Stimulated activated naive CD8-positive, alpha-beta T cell treated with anti-CD3 and anti-CD28 coated beads, Interleukin-15, Interleukin-2, amounts not matched to agents 100 ng/mL and 50 ng/mL, for 24 hours (primary cell): ENCODE results near the gene ZNF418.

Experiments
- H3K27ac Mint-ChIP-seq: one replicate; pipeline ENCODE4 v1.8.0; 2021; ENCODE audit warnings: mild to moderate bottlenecking, mixed read lengths
- H3K27me3 Mint-ChIP-seq: one replicate; pipeline ENCODE4 v1.8.0; 2021; ENCODE audit warnings: mixed read lengths
- H3K36me3 Mint-ChIP-seq: one replicate; pipeline ENCODE4 v1.8.0; 2021; ENCODE audit warnings: low read depth, mixed read lengths
- H3K4me1 Mint-ChIP-seq: one replicate; pipeline ENCODE4 v1.8.0; 2021; ENCODE audit warnings: low read depth, mixed read lengths
- H3K4me3 Mint-ChIP-seq: one replicate; pipeline ENCODE4 v1.8.0; 2021; ENCODE audit warnings: mild to moderate bottlenecking, mixed read lengths
- H3K9me3 Mint-ChIP-seq: one replicate; pipeline ENCODE4 v1.8.0; 2021; ENCODE audit warnings: mixed read lengths

The ZNF418 gene

DNA sequence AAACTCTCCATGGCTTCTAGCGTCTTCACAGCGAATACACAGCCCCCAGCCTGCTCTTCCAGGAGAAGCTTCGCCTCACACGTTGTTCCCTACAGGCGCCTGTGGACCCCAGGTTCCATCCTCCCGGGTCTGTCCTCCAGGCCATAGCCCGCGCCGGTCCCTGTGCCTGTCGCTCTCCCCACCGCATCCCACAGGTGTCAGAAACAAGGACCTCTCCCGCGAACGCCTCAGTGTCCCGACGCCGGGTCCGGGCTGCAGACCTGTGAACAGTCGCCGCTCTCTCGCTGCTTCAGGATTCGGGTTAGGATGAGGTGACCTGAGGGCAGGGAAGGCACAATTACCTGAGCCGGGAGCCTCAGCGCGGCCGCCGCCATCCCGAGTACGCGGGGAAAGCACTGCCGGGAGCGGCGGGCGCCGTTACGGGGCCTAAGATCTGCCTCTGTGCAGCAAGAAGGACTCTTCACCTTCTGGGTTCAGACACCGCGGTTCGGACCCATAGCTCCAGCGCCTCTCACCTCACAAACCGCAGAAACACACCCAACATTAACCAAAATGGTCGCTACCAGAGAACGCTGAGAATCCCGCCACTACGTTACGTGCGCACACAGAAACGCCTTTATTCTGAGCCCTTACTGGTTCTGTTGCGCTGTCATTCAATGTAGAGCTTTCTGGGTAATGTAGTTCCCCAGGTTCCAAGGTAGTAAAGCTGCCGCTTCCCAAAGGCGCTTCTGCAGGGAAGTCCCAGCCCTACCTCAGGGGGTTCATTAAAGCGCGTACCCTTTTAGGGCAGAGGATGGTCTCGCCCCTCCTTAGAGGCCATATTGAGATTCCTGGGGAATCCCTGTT lies at the start of gene ZNF418:
ZNF418 (minus strand) TSS at position 583 of the 846 bp plus-strand sequence. CDS start 1,580 bp downstream, outside the sequence.
- Mint-ChIP-seq H3K4me1 (no peaks in the 10 kb centered on the region), H3K4me3 (peak within 1 kb of the TSS; percentile 82), H3K27ac (peak within 1 kb of the TSS; percentile 45), H3K27me3 (no peaks in the 10 kb centered on the region), H3K36me3 (peaks cover 76% of the 10 kb centered on the region), H3K9me3 (peaks cover 36% of the 10 kb centered on the region)

DNA sequence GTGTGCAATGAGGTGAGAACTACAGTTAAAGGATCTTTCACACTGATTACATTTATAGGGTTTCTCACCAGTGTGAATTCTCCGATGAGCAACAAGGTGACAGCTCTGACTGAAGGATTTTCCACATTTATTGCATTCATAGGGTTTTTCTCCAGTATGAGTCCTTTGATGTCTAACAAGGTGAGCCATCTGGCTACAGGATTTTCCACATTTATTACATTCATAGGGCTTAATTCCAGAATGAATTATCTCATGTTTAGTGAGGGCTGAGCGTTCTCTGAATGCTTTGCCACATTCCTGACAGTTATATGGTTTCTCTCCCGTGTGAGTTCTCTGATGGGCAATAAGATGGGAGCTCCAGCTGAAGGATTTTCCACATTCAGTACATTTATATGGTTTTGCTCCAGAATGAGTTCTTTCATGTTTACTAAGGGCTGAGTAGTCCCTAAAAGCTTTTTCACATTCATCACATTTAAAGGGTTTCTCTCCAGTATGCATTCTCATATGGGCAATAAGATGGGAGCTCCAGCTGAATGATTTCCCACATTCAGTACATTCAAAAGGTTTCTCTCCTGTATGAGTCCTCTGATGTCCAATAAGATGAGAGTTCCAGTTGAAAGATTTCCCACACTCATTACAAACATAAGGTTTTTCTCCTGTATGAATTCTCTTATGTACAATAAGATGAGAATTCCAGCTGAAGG lies 43.5 kb upstream of the ZNF418 start:
- H3K4me1 Mint-ChIP-seq, result no peaks in the 10 kb centered on the region
- H3K27me3 Mint-ChIP-seq, result no peaks in the 10 kb centered on the region
- peaks cover 90% of the 10 kb centered on the region for H3K36me3 Mint-ChIP-seq
- peaks cover 74% of the 10 kb centered on the region for H3K9me3 Mint-ChIP-seq
- no peak overlapping the region for H3K27ac Mint-ChIP-seq
- H3K4me3 Mint-ChIP-seq, result no peak overlapping the region

DNA sequence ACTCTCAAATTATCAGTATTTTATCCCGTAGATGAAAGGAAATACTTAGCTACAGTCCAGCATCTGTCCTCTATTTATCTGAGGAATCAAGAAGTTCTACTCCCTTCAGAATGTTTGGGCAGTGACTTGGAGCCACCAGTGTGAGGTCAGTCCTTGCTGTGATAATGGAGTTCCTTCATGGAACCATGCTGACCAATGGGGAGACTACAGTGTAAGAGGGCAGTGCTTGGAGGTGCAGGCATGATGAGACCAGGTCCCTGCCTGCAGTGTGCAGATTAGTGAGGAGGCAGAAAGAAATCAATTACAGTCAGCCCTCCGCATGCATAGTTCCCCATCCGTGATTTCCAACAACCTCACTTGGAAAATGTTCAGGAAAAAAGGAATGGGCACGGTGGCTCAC lies 39.2 kb upstream of the ZNF418 start, which contains the start of gene C19orf18:
C19orf18 (minus strand) TSS at position 101 of the 400 bp plus-strand sequence. CDS start 102 bp downstream, outside the sequence.
- H3K27ac Mint-ChIP-seq, result no peak within 1 kb of the TSS
- peaks cover 58% of the 10 kb centered on the region for H3K9me3 Mint-ChIP-seq
- peaks cover 71% of the 10 kb centered on the region for H3K36me3 Mint-ChIP-seq

DNA sequence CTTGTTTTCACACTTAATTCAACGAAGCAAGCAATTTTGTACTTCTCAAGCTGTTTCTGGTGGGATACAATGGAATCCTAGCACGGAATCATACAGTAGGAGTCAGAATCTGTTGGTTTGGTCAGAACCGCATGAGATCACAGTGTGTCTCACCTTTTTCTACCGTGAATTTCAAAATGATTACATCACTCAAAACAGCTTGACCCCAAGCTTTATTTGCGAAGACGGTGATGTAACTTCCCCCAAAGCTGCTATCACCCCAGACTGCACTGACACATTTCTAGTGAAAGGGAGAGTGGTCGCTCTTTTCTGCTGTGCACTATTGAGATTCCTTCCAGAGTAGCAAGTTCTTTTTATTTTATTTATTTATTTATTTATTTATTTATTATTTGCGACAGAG lies 29.6 kb upstream of the ZNF418 start:
- H3K27ac Mint-ChIP-seq, result no peak overlapping the region
- H3K4me1 Mint-ChIP-seq, result no peaks in the 10 kb centered on the region
- no peaks in the 10 kb centered on the region for H3K27me3 Mint-ChIP-seq
- peaks cover 42% of the 10 kb centered on the region for H3K36me3 Mint-ChIP-seq
- H3K9me3 Mint-ChIP-seq, result peaks cover 31% of the 10 kb centered on the region
- H3K4me3 Mint-ChIP-seq, result no peak overlapping the region

More for the DNA sequence above, 39.2 kb upstream of the ZNF418 start, which contains the start of gene C19orf18:
- no peaks in the 10 kb centered on the region for H3K27me3 Mint-ChIP-seq
- H3K4me1 Mint-ChIP-seq, result no peaks in the 10 kb centered on the region
- no peak within 1 kb of the TSS for H3K4me3 Mint-ChIP-seq

DNA sequence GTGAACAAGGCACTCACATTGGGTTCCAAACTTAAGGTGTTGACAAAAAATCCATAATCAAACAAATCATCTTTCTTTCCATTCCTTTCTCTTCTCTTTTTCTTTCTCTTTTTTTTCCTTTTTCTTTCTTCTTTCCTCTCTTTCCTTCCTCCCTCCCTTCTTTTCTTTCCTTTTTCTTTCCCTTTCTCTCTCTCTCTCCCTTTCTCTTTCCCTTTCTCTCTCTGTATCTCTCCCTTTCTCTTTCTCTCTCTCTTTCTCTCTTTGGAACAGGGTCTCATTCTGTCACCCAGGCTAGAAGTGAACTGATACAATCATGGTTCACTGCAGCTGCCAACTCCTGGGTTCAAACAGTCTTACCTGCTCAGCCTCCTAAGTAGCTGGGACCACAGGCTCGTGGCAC lies 26.6 kb upstream of the ZNF418 start:
- H3K27me3 Mint-ChIP-seq, result no peaks in the 10 kb centered on the region
- peaks cover 40% of the 10 kb centered on the region for H3K36me3 Mint-ChIP-seq
- no peak overlapping the region for H3K4me3 Mint-ChIP-seq
- no peak overlapping the region for H3K27ac Mint-ChIP-seq
- H3K4me1 Mint-ChIP-seq, result no peaks in the 10 kb centered on the region
- peaks cover 32% of the 10 kb centered on the region for H3K9me3 Mint-ChIP-seq

DNA sequence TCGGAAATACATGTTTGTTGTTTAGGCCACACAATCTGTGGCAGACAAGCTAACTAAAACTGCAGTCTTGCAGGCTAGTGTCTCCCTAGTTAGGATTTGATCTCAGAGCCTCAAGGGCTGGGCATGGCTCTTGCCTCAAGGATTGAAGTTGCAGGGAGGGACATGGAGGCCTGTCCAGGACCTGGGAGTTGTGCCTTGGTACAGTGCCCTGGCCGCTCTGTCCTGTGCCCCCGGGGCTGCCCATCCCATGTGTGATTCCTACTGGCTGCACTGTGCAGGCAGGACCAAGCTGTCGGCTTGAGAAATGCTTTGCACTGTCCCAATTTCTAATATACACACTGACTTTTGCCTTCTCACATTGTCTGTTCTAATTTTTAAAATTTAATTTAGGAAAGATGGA lies 19.8 kb upstream of the ZNF418 start:
- no peak overlapping the region for H3K27ac Mint-ChIP-seq
- H3K4me3 Mint-ChIP-seq, result no peak overlapping the region
- peaks cover 44% of the 10 kb centered on the region for H3K9me3 Mint-ChIP-seq
- no peaks in the 10 kb centered on the region for H3K4me1 Mint-ChIP-seq
- peaks cover 5% of the 10 kb centered on the region for H3K27me3 Mint-ChIP-seq
- peaks cover 26% of the 10 kb centered on the region for H3K36me3 Mint-ChIP-seq

DNA sequence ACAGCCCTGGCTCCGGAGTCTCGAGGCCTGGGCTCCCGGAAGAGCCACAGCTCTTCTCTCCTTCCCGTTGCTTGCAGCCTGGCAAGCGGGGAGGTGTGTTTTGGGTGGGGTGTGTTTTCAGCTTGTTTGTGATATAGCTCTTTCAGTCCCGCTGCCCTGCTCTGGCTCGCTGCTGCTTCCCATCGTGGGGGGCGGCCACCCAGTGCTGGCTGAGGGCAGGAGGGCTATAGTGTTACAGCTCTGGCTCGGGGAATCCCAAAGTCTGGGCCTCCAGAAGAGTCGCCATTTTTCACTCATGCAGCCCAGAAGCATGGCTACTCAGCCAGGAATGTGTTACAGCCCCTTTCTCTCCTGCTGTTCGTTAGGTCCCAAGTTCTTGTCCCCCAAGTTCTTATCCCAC lies 14.5 kb upstream of the ZNF418 start:
- H3K4me1 Mint-ChIP-seq, result peaks cover 22% of the 10 kb centered on the region
- peaks cover 34% of the 10 kb centered on the region for H3K9me3 Mint-ChIP-seq
- H3K27ac Mint-ChIP-seq, result no peak overlapping the region
- H3K4me3 Mint-ChIP-seq, result no peak overlapping the region
- H3K27me3 Mint-ChIP-seq, result peaks cover 3% of the 10 kb centered on the region
- H3K36me3 Mint-ChIP-seq, result peaks cover 35% of the 10 kb centered on the region

DNA sequence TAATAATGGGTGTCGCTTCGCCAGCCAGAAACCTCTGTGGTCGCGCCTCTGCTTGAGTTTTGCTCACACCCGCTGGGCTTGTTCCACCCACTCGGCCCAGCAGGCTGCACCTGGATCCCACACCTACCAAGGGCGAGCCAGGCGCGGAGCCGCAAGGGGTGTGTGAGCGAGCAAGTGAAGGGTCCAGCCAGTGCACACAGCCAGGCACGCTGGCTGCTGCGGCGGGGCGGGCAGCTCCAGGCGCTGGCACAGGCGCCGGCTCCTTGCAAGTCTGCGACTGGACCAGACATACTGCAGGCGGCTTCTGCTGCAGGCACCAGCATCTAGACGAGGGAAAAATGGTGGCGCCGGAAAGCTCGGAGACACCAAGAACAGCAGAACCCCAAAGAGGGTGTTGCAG lies 14.1 kb upstream of the ZNF418 start:
- Mint-ChIP-seq H3K27ac (no peak overlapping the region), H3K4me3 (no peak overlapping the region), H3K27me3 (no peaks in the 10 kb centered on the region), H3K9me3 (peaks cover 31% of the 10 kb centered on the region), H3K36me3 (peaks cover 39% of the 10 kb centered on the region), H3K4me1 (peaks cover 22% of the 10 kb centered on the region)

DNA sequence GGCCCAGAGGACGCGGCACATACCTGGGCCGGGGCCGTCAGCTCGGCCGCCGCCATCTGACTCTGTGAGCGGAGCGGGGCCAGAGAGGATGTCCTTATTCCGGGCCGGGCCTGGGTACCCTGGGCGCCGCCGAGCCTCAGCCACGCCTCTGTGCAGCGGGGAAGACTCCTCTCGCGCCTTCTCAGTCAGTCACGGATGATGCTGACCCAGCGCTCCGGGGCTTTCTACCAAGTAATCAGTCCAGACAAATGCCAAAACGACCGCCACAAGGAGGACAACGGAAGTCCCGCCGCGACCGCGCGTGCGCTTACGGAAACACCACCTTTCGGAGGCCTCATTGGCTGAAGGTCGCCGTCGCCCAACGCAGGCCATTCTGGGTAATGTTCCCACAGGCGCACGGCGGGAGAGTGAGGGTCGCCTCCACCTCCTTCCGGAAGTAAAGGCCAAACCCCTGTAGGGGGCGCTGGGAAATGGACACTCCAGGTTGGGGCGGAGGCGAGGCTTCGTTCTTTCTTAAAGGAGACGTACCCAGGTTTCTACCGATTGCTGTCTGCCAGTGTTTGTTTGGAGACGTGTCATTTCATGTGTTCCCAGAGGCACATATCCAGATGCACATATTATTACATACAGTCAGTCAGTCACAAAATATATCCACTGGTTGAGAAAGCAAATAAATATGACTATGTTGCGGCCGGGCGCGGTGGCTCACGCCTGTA lies 12.4 kb upstream of the ZNF418 start, which contains the start of gene ZNF256:
ZNF256 (minus strand) TSS at position 288 of the 716 bp plus-strand sequence; CDS start at position 56, 232 bp downstream.
- no peaks in the 10 kb centered on the region for H3K27me3 Mint-ChIP-seq
- H3K9me3 Mint-ChIP-seq, result peaks cover 38% of the 10 kb centered on the region

DNA sequence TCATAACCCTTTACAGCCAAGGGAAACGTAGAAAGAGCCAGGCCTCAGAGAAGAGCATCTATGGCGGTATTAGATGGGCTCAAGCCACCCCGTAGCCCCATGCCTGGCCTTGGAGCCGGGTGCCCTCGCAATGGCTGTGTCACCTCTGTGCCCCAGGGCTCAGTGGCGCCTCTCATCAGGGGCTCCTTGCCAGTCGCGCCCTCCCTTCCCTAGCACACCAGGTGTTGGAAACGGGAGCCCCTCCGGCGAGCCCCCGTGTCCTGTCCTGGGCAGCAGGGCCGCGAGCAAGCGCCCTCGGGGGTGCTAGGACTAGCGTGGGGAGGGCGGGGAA lies 11.9 kb upstream of the ZNF418 start:
- H3K4me3 Mint-ChIP-seq, result peak overlapping the region; percentile 92
- peaks cover 22% of the 10 kb centered on the region for H3K4me1 Mint-ChIP-seq
- peaks cover 57% of the 10 kb centered on the region for H3K36me3 Mint-ChIP-seq
- no peak overlapping the region for H3K27ac Mint-ChIP-seq
- H3K9me3 Mint-ChIP-seq, result peaks cover 44% of the 10 kb centered on the region
- H3K27me3 Mint-ChIP-seq, result no peaks in the 10 kb centered on the region

More for the DNA sequence above, 12.4 kb upstream of the ZNF418 start, which contains the start of gene ZNF256:
- peaks cover 22% of the 10 kb centered on the region for H3K4me1 Mint-ChIP-seq
- peaks cover 51% of the 10 kb centered on the region for H3K36me3 Mint-ChIP-seq
- peak within 1 kb of the TSS; percentile 92 for H3K4me3 Mint-ChIP-seq
- H3K27ac Mint-ChIP-seq, result peak within 1 kb of the TSS; percentile 88

DNA sequence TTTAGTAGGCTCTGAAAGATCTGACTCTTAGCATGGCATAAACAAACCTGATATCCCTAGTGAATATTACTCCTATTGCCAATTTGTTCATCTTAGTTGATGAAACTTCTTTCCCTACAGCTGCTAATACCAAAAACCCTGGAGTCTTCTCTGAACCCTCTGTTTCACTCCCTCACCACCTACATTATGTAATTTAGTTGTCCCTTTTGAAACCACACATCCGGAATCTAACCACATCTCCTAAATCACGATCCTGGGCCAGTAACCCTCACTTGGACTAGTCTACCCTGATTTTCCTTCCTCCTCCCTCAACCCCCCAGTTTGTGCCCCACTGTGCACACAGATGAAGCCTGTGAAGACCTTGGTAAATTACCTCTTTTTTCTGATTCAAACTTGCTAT lies 11.1 kb upstream of the ZNF418 start:
- Mint-ChIP-seq H3K27ac (no peak overlapping the region), H3K4me3 (peak overlapping the region; percentile 92), H3K9me3 (peaks cover 47% of the 10 kb centered on the region), H3K36me3 (peaks cover 61% of the 10 kb centered on the region), H3K27me3 (no peaks in the 10 kb centered on the region), H3K4me1 (peaks cover 22% of the 10 kb centered on the region)

DNA sequence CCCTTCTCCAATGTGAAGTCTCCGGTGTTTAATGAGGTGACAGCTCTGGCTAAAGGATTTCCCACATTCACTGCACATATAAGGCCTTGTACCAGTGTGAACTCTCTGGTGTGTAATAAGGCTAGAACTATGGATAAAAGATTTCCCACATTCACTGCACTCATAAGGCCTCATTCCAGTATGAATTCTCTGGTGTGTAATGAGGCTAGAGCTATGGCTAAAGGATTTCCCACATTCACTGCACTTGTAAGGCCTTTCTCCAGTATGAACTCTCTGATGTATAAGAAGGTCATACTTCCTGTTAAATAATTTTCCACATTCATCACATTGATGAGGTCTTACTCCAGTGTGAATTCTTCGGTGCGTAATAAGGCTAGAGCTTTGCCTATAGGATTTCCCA lies 6.4 kb upstream of the ZNF418 start:
- Mint-ChIP-seq H3K27me3 (no peaks in the 10 kb centered on the region), H3K4me3 (no peak overlapping the region), H3K27ac (no peak overlapping the region), H3K4me1 (peaks cover 16% of the 10 kb centered on the region), H3K36me3 (peaks cover 90% of the 10 kb centered on the region), H3K9me3 (peaks cover 59% of the 10 kb centered on the region)

DNA sequence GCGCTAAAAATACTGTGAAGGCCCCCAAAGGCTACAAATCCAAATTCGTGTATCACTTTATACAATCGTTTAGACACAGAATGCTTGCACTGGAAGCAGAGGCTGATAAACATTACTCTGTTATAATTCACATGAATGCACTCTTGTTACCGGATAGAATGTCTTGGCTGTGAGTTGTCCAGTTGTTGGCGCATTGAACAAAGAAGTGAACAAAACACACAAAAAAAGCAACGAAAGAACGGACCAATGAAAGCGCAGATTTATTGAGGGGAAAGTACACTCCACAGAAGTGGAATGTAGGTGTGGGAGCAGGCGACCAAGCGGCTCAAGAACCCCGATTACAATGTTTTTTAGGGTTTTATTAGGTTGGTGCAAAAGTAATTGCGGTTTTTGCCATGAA lies 529 bp upstream of the ZNF418 start:
- no peak overlapping the region for H3K27ac Mint-ChIP-seq
- H3K4me1 Mint-ChIP-seq, result no peaks in the 10 kb centered on the region
- H3K27me3 Mint-ChIP-seq, result no peaks in the 10 kb centered on the region
- peaks cover 33% of the 10 kb centered on the region for H3K9me3 Mint-ChIP-seq
- no peak overlapping the region for H3K4me3 Mint-ChIP-seq
- peaks cover 76% of the 10 kb centered on the region for H3K36me3 Mint-ChIP-seq

DNA sequence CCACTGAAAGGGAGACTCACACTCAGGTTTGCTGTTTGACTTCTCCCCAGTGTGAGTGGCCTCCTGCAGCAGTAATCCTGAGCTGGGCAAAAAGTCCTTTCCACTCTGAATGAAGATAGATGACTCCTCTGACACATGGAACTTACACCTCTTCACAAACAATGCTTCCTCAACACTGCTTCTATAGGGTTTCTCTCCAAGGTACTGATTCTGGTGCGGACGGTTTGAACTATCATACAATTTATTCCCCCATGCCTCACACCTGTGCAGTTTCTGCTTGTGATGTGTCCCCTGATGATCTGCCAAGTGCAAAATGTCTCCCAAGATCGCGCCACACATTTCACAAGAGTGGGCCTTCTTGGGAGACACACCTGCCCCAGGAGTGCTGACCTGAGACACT lies 7.6 kb downstream of the ZNF418 start:
- Mint-ChIP-seq H3K27ac (no peak overlapping the region), H3K4me3 (no peak overlapping the region), H3K27me3 (no peaks in the 10 kb centered on the region), H3K9me3 (peaks cover 36% of the 10 kb centered on the region), H3K36me3 (peaks cover 63% of the 10 kb centered on the region), H3K4me1 (no peaks in the 10 kb centered on the region)
